Activated CD4-positive, CD25-positive, alpha-beta regulatory T cell treated with anti-CD3 and anti-CD28 coated beads, Interleukin-2, amount 50 U/mL, for 16 hours (primary cell): ENCODE results near the gene ATP6V0D1.
"Not testable (repeated sequence)": the region's sequence is repeated elsewhere in the genome, so short reads cannot be mapped to it uniquely, and the experiment has no call there.

Experiments
- DNase-seq: peaks from one replicate; pipeline ENCODE4 v3.0.0-alpha.2; 2020; ENCODE audit warnings: low read depth, low spot score

The ATP6V0D1 gene

GRCh38 chr16:67429053-67429798 is 51.7 kb downstream of the ATP6V0D1 start:
- no peak for DNase-seq

- DNase-seq: peak; percentile 18
These were observed 52.7 kb downstream of the ATP6V0D1 start for GRCh38 chr16:67428146-67428731.

- DNase-seq: no peak
These were observed 54.0 kb downstream of the ATP6V0D1 start for GRCh38 chr16:67426950-67427349.

GRCh38 chr16:67426022-67426421 is 54.9 kb downstream of the ATP6V0D1 start:
- no peak for DNase-seq

GRCh38 chr16:67425580-67425979 is 55.4 kb downstream of the ATP6V0D1 start:
- no peak for DNase-seq

GRCh38 chr16:67425061-67425460 is 55.9 kb downstream of the ATP6V0D1 start:
- no peak for DNase-seq

GRCh38 chr16:67424261-67424615 is 56.7 kb downstream of the ATP6V0D1 start:
- DNase-seq: no peak

GRCh38 chr16:67423611-67424260 is 57.2 kb downstream of the ATP6V0D1 start:
- DNase-seq: no peak

GRCh38 chr16:67423015-67423414 is 57.9 kb downstream of the ATP6V0D1 start:
- no peak for DNase-seq

GRCh38 chr16:67421030-67421429 is 59.9 kb downstream of the ATP6V0D1 start:
- DNase-seq: no peak

- no peak for DNase-seq
These were observed 61.0 kb downstream of the ATP6V0D1 start for GRCh38 chr16:67419931-67420330.

GRCh38 chr16:67419502-67419901 is 61.5 kb downstream of the ATP6V0D1 start:
- DNase-seq: no peak

GRCh38 chr16:67417333-67418061 is 63.5 kb downstream of the ATP6V0D1 start:
- DNase-seq: no peak

- no peak for DNase-seq
These were observed 64.8 kb downstream of the ATP6V0D1 start, which contains the start of gene ZDHHC1 for GRCh38 chr16:67415872-67416793. Gene ZDHHC1, minus strand, starts transcription at chr16:67416477. Its CDS starts 8,702 bp downstream, at chr16:67407775.

GRCh38 chr16:67415421-67415820 is 65.5 kb downstream of the ATP6V0D1 start:
- DNase-seq: not testable (repeated sequence)

GRCh38 chr16:67413978-67414911 is 66.7 kb downstream of the ATP6V0D1 start:
- no peak for DNase-seq

GRCh38 chr16:67412294-67412693 is 68.7 kb downstream of the ATP6V0D1 start:
- no peak for DNase-seq

GRCh38 chr16:67411339-67411738 is 69.6 kb downstream of the ATP6V0D1 start:
- no peak for DNase-seq

- no peak for DNase-seq
These were observed 71.3 kb downstream of the ATP6V0D1 start for GRCh38 chr16:67409631-67410030.
